Adrenal gland (tissue), 12 donors: ENCODE measurements around the gene HES5. TPM values are rescaled to one million over a fixed set of nuclear protein-coding genes. Genes with fewer than 3 reads are reported as not detected.

Experiments used
- DNase-seq, 7 donors: peaks; one replicate each; pipeline ENCODE4 v3.0.0-alpha.2; 2019 to 2020
- H3K27ac ChIP-seq, 5 donors: fragments of 200-600 bp; sonication (generic) in 4 of 5; 1 replicate in 3 of 5; 2 replicates in 2 of 5; pipeline versions ENCODE4 v1.5.1 to v1.8.0; 2016 to 2020; ENCODE audit warnings: mild to moderate bottlenecking in 1 of 5
- H3K27me3 ChIP-seq: fragments of 200-600 bp; 2 replicates; pipeline ENCODE4 v1.8.0; 2021
- H3K36me3 ChIP-seq, 2 donors: fragments of 200-600 bp; replicated peaks in 1 of 2; 1 replicate in 1 of 2; 2 replicates in 1 of 2; pipeline versions ENCODE4 v1.5.1 to v1.8.0; 2018 to 2022
- H3K4me1 ChIP-seq, 2 donors: fragments of 200-600 bp; replicated peaks in 1 of 2; 1 replicate in 1 of 2; 2 replicates in 1 of 2; pipeline versions ENCODE4 v1.5.1 to v1.8.0; 2018 to 2021
- H3K4me3 ChIP-seq, 4 donors: fragments of 200-600 bp; sonication (generic) in 3 of 4; one replicate each; pipeline ENCODE4 v1.5.1; 2016 to 2018
- H3K9me3 ChIP-seq, 3 donors: fragments of 200-600 bp; sonication (generic) in 1 of 3; replicated peaks in 1 of 3; 1 replicate in 2 of 3; 2 replicates in 1 of 3; pipeline versions ENCODE4 v1.5.1 to v1.8.0; 2016 to 2021
- POLR2A ChIP-seq, 2 donors: fragments of 450-650 bp; IDR thresholded peaks; one replicate each; pipeline ENCODE4 v1.6.1; 2017; ENCODE audit warnings: antibody characterized with exemption in 2 of 2, mild to moderate bottlenecking in 2 of 2, moderate library complexity in 1 of 2
- WGBS, 4 donors: extraction: QIAGEN DNeasy Blood & Tissue Kit in 2 of 4; methylation state at CpG; one replicate each; pipeline versions ENCODE4 v1.1.5 to v1.1.7; 2013 to 2017; 5-methylcytosine and 5-hydroxymethylcytosine counted together
- intact Hi-C, 2 donors: fragments of 100-400 bp; cut with DNase I; formaldehyde crosslinking; loops; one replicate each; pipeline versions ENCODE4 v1.14.1 to v1.15.0; 2022 to 2023
- polyA plus RNA-seq, 3 donors: library from polyadenylated mRNA; stranded (reverse); fragments of 200-250 nt in 2 of 3; fragments of 350-450 nt in 1 of 3; fragmentation: Illumina TruSeq in 1 of 3; extraction: RNeasy Lipid Tissue Mini Kit (QIAGEN cat#74804) in 1 of 3; gene quantifications; one replicate each; pipeline ENCODE4 v1.2.3, GENCODE V29; 2013 to 2014
- total RNA-seq, 9 donors: library from RNA; depleted of rRNA in 4 of 9; stranded (reverse); fragments of >200 nt in 4 of 9; fragments of 120-200 nt in 1 of 9; fragmentation: NEBNext Ultra II Directional in 1 of 9; extraction: Animal tissue kit (Norgen Biotek cat#: 25700) in 1 of 9; gene quantifications; one replicate each; pipeline versions ENCODE4 v1.1.0 to v1.2.4, GENCODE V29; 2013 to 2023
- TF ChIP-seq, protein P1 (sequence below), 6 experiments: fragments of 450-650 bp in 4 of 6; fragments of 200-600 bp in 2 of 6; sonication (generic) in 1 of 6; IDR thresholded peaks; 1 replicate in 5 of 6; 2 replicates in 1 of 6; pipeline versions ENCODE4 v1.5.1 to v1.8.0; 2016 to 2021; ENCODE audit warnings: antibody characterized with exemption in 6 of 6, mild to moderate bottlenecking in 2 of 6, moderate library complexity in 1 of 6
- donor health status: healthy with polysubstance abuse.
- donor health status: Bipolar disorder and iron deficiency.
- donor health status: DM: yes; HTN: yes; CAD: no.
- donor health status: DM: no; HTN: no; CAD: no.
- donor health status: DM: no; HTN: no; CAD: no.
- donor health status: DM: yes; HTN: yes; CAD: no.

HES5 gene
- total and polyA plus RNA-seq, 12 donors: 0.28 TPM; not detected in 11

GRCh38 chr1:2486041-2486440 lies 44.0 kb downstream of the HES5 start:
- WGBS, 4 donors: 86 to 100% (median 88%) methylated on average over 1 to 4 of the region's 4 CpGs
- Histone ChIP-seq H3K4me1 (no peaks in the 10 kb centered on the region), H3K27ac (no peak overlapping the region), H3K27me3 (no peaks in the 10 kb centered on the region), H3K4me3 (no peak overlapping the region), H3K36me3 (no peaks in the 10 kb centered on the region), H3K9me3 (no peaks in the 10 kb centered on the region)
- intact Hi-C loops: loop anchor here in 1 of 2 donors (5.0 kb wide), 1 partner anchor 49 kb away; no protein-coding TSS in a partner anchor
- TF ChIP-seq, protein P1, sequence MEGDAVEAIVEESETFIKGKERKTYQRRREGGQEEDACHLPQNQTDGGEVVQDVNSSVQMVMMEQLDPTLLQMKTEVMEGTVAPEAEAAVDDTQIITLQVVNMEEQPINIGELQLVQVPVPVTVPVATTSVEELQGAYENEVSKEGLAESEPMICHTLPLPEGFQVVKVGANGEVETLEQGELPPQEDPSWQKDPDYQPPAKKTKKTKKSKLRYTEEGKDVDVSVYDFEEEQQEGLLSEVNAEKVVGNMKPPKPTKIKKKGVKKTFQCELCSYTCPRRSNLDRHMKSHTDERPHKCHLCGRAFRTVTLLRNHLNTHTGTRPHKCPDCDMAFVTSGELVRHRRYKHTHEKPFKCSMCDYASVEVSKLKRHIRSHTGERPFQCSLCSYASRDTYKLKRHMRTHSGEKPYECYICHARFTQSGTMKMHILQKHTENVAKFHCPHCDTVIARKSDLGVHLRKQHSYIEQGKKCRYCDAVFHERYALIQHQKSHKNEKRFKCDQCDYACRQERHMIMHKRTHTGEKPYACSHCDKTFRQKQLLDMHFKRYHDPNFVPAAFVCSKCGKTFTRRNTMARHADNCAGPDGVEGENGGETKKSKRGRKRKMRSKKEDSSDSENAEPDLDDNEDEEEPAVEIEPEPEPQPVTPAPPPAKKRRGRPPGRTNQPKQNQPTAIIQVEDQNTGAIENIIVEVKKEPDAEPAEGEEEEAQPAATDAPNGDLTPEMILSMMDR (IDR thresholded peaks at IDR 0.05): no peak
- TF ChIP-seq POLR2A (IDR thresholded peaks at IDR 0.05): no peak
- DNase-seq: no peak

DNA sequence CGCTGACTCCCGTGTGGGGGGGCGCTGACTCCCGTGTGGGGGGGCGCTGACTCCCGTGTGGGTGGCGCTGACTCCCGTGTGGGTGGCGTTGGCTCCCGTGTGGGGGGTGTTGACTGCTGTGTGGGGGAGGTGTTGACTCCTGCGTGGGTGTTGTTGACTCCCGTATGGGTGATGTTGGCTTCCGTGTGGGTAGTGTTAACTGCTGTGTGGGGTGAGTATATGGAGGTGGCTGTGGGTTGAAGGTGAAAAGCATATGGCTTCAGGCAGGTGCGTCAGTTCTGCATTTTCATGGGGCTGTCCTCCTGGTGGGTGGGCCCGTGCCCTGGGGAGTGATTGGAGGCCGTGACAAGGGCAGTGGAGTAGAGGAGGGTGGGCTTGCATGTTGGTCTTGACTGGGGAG lies 46.1 kb downstream of the HES5 start:
- TF ChIP-seq POLR2A (IDR thresholded peaks at IDR 0.05): no peak
- TF ChIP-seq, protein P1 (IDR thresholded peaks at IDR 0.05): no peak

DNA sequence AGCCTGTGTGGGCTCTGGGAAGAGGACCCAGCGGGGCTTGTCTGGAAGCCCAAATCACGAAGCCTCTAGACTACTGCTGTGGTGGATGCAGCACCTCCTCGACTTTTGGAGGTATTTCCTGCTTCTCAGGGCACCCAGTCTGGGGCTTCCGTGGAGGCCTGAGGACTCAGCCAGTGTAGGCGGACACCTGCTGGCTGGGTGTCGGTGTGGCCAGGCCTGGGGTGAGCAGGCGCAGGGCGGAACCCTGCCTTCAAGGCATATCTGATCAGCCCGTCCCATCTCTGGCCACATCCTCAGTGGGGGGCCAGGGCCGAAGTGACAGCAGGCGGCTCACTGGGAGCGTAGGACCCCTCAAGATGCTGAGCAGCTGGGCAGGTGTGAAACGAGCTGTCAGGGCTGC lies 47.0 kb downstream of the HES5 start:
- H3K4me3 ChIP-seq: no peak overlapping the region
- H3K27me3 ChIP-seq: no peaks in the 10 kb centered on the region
- WGBS, 4 donors: 77 to 91% (median 86%) methylated on average over 6 to 13 of the region's 13 CpGs
- H3K9me3 ChIP-seq: no peaks in the 10 kb centered on the region
- peak overlapping the region in 1 of 5 donors; percentile 12 for H3K27ac ChIP-seq
- intact Hi-C loops: no loop called here
- H3K4me1 ChIP-seq: no peaks in the 10 kb centered on the region
- DNase-seq: no peak
- TF ChIP-seq, protein P1 (IDR thresholded peaks at IDR 0.05): no peak
- no peak for TF ChIP-seq POLR2A (IDR thresholded peaks at IDR 0.05)
- H3K36me3 ChIP-seq: no peaks in the 10 kb centered on the region

More for the DNA sequence above, 46.1 kb downstream of the HES5 start:
- no peaks in the 10 kb centered on the region for H3K9me3 ChIP-seq
- WGBS, 4 donors: 75 to 77% (median 76%) methylated on average over 7 to 16 of the region's 16 CpGs
- no peak overlapping the region for H3K27ac ChIP-seq
- H3K4me1 ChIP-seq: no peaks in the 10 kb centered on the region
- H3K36me3 ChIP-seq: no peaks in the 10 kb centered on the region
- DNase-seq: no peak
- H3K4me3 ChIP-seq: no peak overlapping the region
- no peaks in the 10 kb centered on the region for H3K27me3 ChIP-seq
- intact Hi-C loops: no loop called here

- no peak for DNase-seq
- Histone ChIP-seq H3K27me3 (no peaks in the 10 kb centered on the region), H3K9me3 (no peaks in the 10 kb centered on the region), H3K4me1 (no peaks in the 10 kb centered on the region), H3K36me3 (no peaks in the 10 kb centered on the region), H3K4me3 (no peak overlapping the region), H3K27ac (peak overlapping the region in 1 of 5 donors; percentile 61)
- intact Hi-C loops: no loop called here
- TF ChIP-seq, protein P1 (IDR thresholded peaks at IDR 0.05): no peak
- TF ChIP-seq POLR2A (IDR thresholded peaks at IDR 0.05): no peak
- 80 to 86% (median 80%) methylated on average over 2 to 11 of the region's 11 CpGs; no CpG with 5 or more reads in 1 of the 4 donors for whole genome bisulfite sequencing, 4 donors
These were observed 47.5 kb downstream of the HES5 start for GRCh38 chr1:2482588-2482987.
